Hepatocyte (in vitro differentiated cells): Measurements from ENCODE around the gene TEX26. TPM values are rescaled to one million over a fixed set of nuclear protein-coding genes. Genes with fewer than 3 reads are reported as not detected.
A peak's percentile ranks its signal among the peaks of the same experiment; 100 is the strongest.

Experiments
- DNase-seq: peaks from one replicate; pipeline ENCODE4 v3.0.0-alpha.2; 2016; ENCODE audit warnings: low spot score
- H2AFZ ChIP-seq: fragments of 200-600 bp; sonication (generic); 2 replicates; pipeline ENCODE4 v1.6.0; 2016; ENCODE audit warnings: antibody characterized with exemption, mild to moderate bottlenecking
- H3K27ac ChIP-seq: fragments of 200-600 bp; sonication (generic); 2 replicates; pipeline ENCODE4 v1.5.1; 2016; ENCODE audit warnings: mild to moderate bottlenecking
- H3K27me3 ChIP-seq: fragments of 200-600 bp; sonication (generic); 2 replicates; pipeline ENCODE4 v1.6.1; 2016
- H3K36me3 ChIP-seq: fragments of 200-600 bp; sonication (generic); replicated peaks from 2 replicates; pipeline ENCODE4 v1.5.1; 2016; ENCODE audit warnings: low read depth; ENCODE audit not compliant: insufficient read depth
- H3K4me1 ChIP-seq: fragments of 200-600 bp; sonication (generic); 2 replicates; pipeline ENCODE4 v1.5.1; 2016; ENCODE audit warnings: mild to moderate bottlenecking, moderate library complexity; ENCODE audit not compliant: insufficient read depth
- H3K4me2 ChIP-seq: fragments of 200-600 bp; sonication (generic); 2 replicates; pipeline ENCODE4 v1.6.0; 2016
- H3K4me3 ChIP-seq: fragments of 200-600 bp; sonication (generic); 2 replicates; pipeline ENCODE4 v1.5.1; 2016; ENCODE audit warnings: mild to moderate bottlenecking
- H3K79me2 ChIP-seq: fragments of 200-600 bp; sonication (generic); 2 replicates; pipeline ENCODE4 v1.6.0; 2017; ENCODE audit warnings: mild to moderate bottlenecking
- H3K9me2 ChIP-seq: fragments of 200-600 bp; sonication (generic); replicated peaks from 2 replicates; pipeline ENCODE4 v1.6.0; 2017; ENCODE audit warnings: mild to moderate bottlenecking; ENCODE audit not compliant: insufficient read depth
- H3K9me3 ChIP-seq: fragments of 200-600 bp; sonication (generic); 2 replicates; pipeline ENCODE4 v1.5.1; 2016; ENCODE audit warnings: low read depth, mild to moderate bottlenecking
- H4K20me1 ChIP-seq: fragments of 200-600 bp; sonication (generic); 2 replicates; pipeline ENCODE4 v1.6.0; 2016; ENCODE audit warnings: mild to moderate bottlenecking; ENCODE audit not compliant: insufficient read depth, poor library complexity, severe bottlenecking
- CTCF ChIP-seq: fragments of 200-600 bp; sonication (generic); IDR thresholded peaks from 2 replicates; pipeline ENCODE4 v1.5.1; 2016; ENCODE audit warnings: antibody characterized with exemption, mild to moderate bottlenecking; ENCODE audit not compliant: poor library complexity
- EZH2 ChIP-seq: fragments of 200-600 bp; sonication (generic); IDR thresholded peaks from 2 replicates; pipeline ENCODE4 v1.6.1; 2016; ENCODE audit warnings: antibody characterized with exemption, mild to moderate bottlenecking, borderline replicate concordance
- EZH2phosphoT487 ChIP-seq: fragments of 200-600 bp; sonication (generic); IDR thresholded peaks from one replicate; pipeline ENCODE4 v1.6.1; 2018; ENCODE audit warnings: antibody characterized with exemption, mild to moderate bottlenecking, low read depth, moderate library complexity; ENCODE audit not compliant: unreplicated experiment, severe bottlenecking
- WGBS: methylation state at CpG from one replicate; pipeline ENCODE4 v1.1.6; 2016; ENCODE audit warnings: low lambda C conversion rate; ENCODE audit errors: missing lambda C conversion rate; 5-methylcytosine and 5-hydroxymethylcytosine counted together
- polyA plus RNA-seq: library from polyadenylated mRNA; unstranded; fragments of >200 nt; fragmentation: Nextera tagmentation; extraction: Ambion mirVana; gene quantifications from 2 replicates; pipeline ENCODE4 v1.2.1, GENCODE V29; 2016
- total RNA-seq: library from RNA; depleted of rRNA; stranded (reverse); fragments of >200 nt; gene quantifications from 2 replicates; pipeline ENCODE4 v1.2.3, GENCODE V29; 2014

The TEX26 gene
- total and polyA plus RNA-seq, 2 experiments from 2014 or later, result 0.57 to 1.1 TPM

- no peaks in the 10 kb centered on the region for H3K79me2 ChIP-seq
- H4K20me1 ChIP-seq, result no peaks in the 10 kb centered on the region
- H3K27me3 ChIP-seq, result no peaks in the 10 kb centered on the region
- no peaks in the 10 kb centered on the region for H3K36me3 ChIP-seq
- no peaks in the 10 kb centered on the region for H3K9me3 ChIP-seq
- peak; percentile 66 for DNase-seq
- H2AFZ ChIP-seq, result no peak overlapping the region
- H3K9me2 ChIP-seq, result no peaks in the 10 kb centered on the region
- H3K27ac ChIP-seq, result peak overlapping the region; percentile 68
- no peak overlapping the region for H3K4me3 ChIP-seq
- H3K4me1 ChIP-seq, result peaks cover 7% of the 10 kb centered on the region
- no peak overlapping the region for H3K4me2 ChIP-seq
- 61% methylated on average over 7 of the region's 7 CpGs for WGBS
- TF ChIP-seq EZH2 (no peak), CTCF (peak; percentile 5)
Observed at GRCh38 chr13:30898678-30899241, 33.7 kb upstream of the TEX26 start.

GRCh38 chr13:30900436-30900835 lies 32.0 kb upstream of the TEX26 start:
- H4K20me1 ChIP-seq, result no peaks in the 10 kb centered on the region
- H3K4me2 ChIP-seq, result no peak overlapping the region
- no peaks in the 10 kb centered on the region for H3K36me3 ChIP-seq
- TF ChIP-seq EZH2, result no peak
- no peak for TF ChIP-seq EZH2phosphoT487
- TF ChIP-seq CTCF, result no peak
- no peak overlapping the region for H3K27ac ChIP-seq
- DNase-seq, result no peak
- WGBS, result 96% methylated on average over 4 of the region's 4 CpGs
- H3K4me3 ChIP-seq, result no peak overlapping the region
- H3K4me1 ChIP-seq, result peaks cover 7% of the 10 kb centered on the region
- no peaks in the 10 kb centered on the region for H3K79me2 ChIP-seq
- no peak overlapping the region for H2AFZ ChIP-seq
- no peaks in the 10 kb centered on the region for H3K27me3 ChIP-seq
- H3K9me2 ChIP-seq, result no peaks in the 10 kb centered on the region
- H3K9me3 ChIP-seq, result no peaks in the 10 kb centered on the region

- Histone ChIP-seq H2AFZ (no peak overlapping the region), H3K9me2 (no peaks in the 10 kb centered on the region), H3K36me3 (no peaks in the 10 kb centered on the region), H3K9me3 (no peaks in the 10 kb centered on the region), H4K20me1 (no peaks in the 10 kb centered on the region), H3K27ac (no peak overlapping the region), H3K4me3 (no peak overlapping the region), H3K4me1 (peaks cover 7% of the 10 kb centered on the region), H3K27me3 (no peaks in the 10 kb centered on the region), H3K79me2 (no peaks in the 10 kb centered on the region), H3K4me2 (no peak overlapping the region)
- no peak for DNase-seq
- TF ChIP-seq EZH2phosphoT487, result no peak
- no peak for TF ChIP-seq EZH2
- TF ChIP-seq CTCF, result no peak
- WGBS, result 89% methylated on average over 5 of the region's 5 CpGs
Observed at GRCh38 chr13:30900952-30901749, 31.3 kb upstream of the TEX26 start.
